ENCODE data around the gene CSRP3. TPM values are rescaled to one million over a fixed set of nuclear protein-coding genes. Genes with fewer than 3 reads are reported as not detected.

CSRP3 gene
- total and polyA plus RNA-seq, 2 of the 4 experiments (the other 2 are of a cell fraction) = not detected

DNA sequence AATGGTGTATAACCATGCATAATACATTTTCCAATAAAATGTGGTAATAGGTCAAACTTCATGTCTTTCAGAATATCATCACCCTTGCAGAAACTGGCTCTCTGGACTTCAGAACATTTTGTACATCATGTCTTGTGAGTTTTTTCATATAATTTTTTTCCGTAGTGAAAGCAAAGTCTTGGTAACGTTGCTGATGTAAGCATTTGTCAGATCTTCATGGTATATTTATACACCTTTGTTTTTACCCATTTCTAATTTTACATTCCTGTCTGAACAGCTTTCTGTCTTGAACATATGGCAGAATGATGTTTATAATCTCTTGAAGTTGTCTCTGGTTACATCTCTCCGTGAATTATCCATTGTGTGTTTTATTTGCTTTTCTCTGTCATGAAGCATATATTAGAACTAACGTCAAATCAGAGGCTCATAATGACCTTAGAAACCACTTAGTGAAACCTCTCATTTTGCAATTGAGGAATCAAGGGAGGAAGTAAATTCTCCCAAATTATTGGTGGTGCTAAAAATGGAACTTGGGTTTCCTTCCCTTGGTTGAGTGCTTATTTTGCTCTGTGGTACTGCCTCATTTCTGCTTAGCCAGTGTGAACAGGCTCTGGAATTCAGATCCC lies 37.4 kb downstream of the CSRP3 start:
- Histone ChIP-seq H4K5ac (ENCODE audit: low read depth, low read length) (no peak overlapping the region), H2BK15ac (ENCODE audit: low read depth, low read length) (no peak overlapping the region), H4K91ac (ENCODE audit: insufficient read depth, low read depth, low read length) (no peak overlapping the region), H3K9me1 (ENCODE audit: insufficient read depth, low read length) (no peaks in the 10 kb centered on the region), H2AK5ac (ENCODE audit: low read depth, low read length) (no peak overlapping the region), H3K9me3 (ENCODE audit: control insufficient read depth, insufficient read depth, low read length) (no peaks in the 10 kb centered on the region), H3K14ac (replicated peaks; ENCODE audit: low read depth, low read length) (no peak overlapping the region), H2BK5ac (ENCODE audit: low read depth, low read length, poor library complexity, severe bottlenecking) (no peak overlapping the region), H4K8ac (ENCODE audit: low read depth in 2 of 2, low read length in 2 of 2) (no peak overlapping the region), H3K27me3 (ENCODE audit: control insufficient read depth, insufficient read depth, low read length) (no peaks in the 10 kb centered on the region), H3K4me2 (ENCODE audit: low read depth, low read length) (no peak overlapping the region), H3K27ac (ENCODE audit: insufficient read depth, low read length) (no peak overlapping the region), H3K4me1 (ENCODE audit: control insufficient read depth, insufficient read depth, low read length) (0 out of 2 replicates have a peak, but pooled peaks cover 1% of the 10 kb centered on the region), H3K18ac (ENCODE audit: low read depth, low read length) (no peak overlapping the region), H3K4me3 (ENCODE audit: insufficient read depth, low read depth, low read length) (no peak overlapping the region), H3K36me3 (ENCODE audit: control insufficient read depth, insufficient read depth, low read length) (peaks cover 6% of the 10 kb centered on the region; the same call in 1 of the 2 replicates), H3K9ac (ENCODE audit: low read depth, low read length) (no peak overlapping the region), H3K4ac (ENCODE audit: low read depth, low read length) (no peak overlapping the region), H4K20me1 (ENCODE audit: insufficient read depth, low read length) (no peaks in the 10 kb centered on the region), H2AK9ac (replicated peaks; ENCODE audit: low read depth, low read length, poor library complexity) (no peak overlapping the region), H3K23ac (ENCODE audit: low read depth, low read length) (no peak overlapping the region), H2BK20ac (ENCODE audit: low read depth, low read length) (no peak overlapping the region), H2BK120ac (ENCODE audit: low read depth, low read length) (no peak overlapping the region), H2AFZ (replicated peaks; ENCODE audit: low read length, poor library complexity) (no peak overlapping the region), H3K79me1 (ENCODE audit: low read depth in 1 of 2, low read length in 2 of 2) (no peaks in the 10 kb centered on the region; a peak in 1 of 4 replicates), H3K56ac (ENCODE audit: extremely low read depth, insufficient read depth, low read length) (no peak overlapping the region)
- intact Hi-C loops (cut with micrococcal nuclease) (no loop called here), in situ Hi-C loops (cut with MboI; ENCODE audit: low sequenced_read_pairs) (no loop called here), dilution Hi-C loops (cut with HindIII; ENCODE audit: low sequenced_read_pairs, unreplicated experiment) (no loop called here)
- no CpG with 5 or more reads among the region's 4 CpGs for WGBS, 2 experiments (ENCODE audit: extremely low coverage in 2 of 2, insufficient read length in 1 of 2)
- DNase-seq = no peak
- no peak for ATAC-seq (ENCODE audit: low read depth)
- CTCF ChIA-PET = no interaction called here
- POLR2A ChIA-PET (ENCODE audit: unreplicated experiment) = no interaction called here
- BruUV-seq (replicated peaks) = no TSS peak
- TF ChIP-seq ELK1 (IDR thresholded peaks at IDR 0.05; ENCODE audit: borderline replicate concordance, low read depth, low read length) (no peak), BHLHE40 (IDR thresholded peaks at IDR 0.05; ENCODE audit: low read depth, low read length) (no peak), RFX5 (IDR thresholded peaks at IDR 0.05; ENCODE audit: low read depth, low read length) (no peak), SMC3 (IDR thresholded peaks at IDR 0.05; ENCODE audit: low read depth, low read length) (no peak), POLR2A (IDR thresholded peaks at IDR 0.05; ENCODE audit: low read depth, low read length) (no peak), MAFK (IDR thresholded peaks at IDR 0.05; ENCODE audit: low read depth, low read length) (peak; percentile 57; the same call in 1 of the 2 replicates)

All from IMR-90 (cell line).